ENCODE measurements around the gene RHO.

DNA sequence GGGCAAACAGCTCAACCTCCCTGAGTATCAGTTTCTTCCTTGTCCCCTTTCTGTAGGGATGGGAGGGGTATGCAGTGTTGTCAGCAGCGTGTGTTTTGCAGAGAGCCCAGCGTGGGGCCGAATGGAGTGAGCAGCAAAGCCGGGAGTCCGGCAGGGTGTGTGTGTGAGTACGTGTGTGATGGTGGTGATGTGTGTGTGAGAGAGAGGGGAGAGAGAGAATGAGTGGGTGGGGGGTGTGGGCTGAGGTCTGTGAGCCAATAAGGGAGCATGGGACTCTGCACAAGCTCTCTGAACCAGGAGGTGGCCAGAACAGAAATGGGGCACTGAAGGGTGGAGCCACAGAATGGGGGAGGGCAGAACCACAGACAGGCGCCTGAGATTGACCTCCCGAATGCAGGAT lies 44.6 kb upstream of the RHO start:
- TF ChIP-seq, protein P1, sequence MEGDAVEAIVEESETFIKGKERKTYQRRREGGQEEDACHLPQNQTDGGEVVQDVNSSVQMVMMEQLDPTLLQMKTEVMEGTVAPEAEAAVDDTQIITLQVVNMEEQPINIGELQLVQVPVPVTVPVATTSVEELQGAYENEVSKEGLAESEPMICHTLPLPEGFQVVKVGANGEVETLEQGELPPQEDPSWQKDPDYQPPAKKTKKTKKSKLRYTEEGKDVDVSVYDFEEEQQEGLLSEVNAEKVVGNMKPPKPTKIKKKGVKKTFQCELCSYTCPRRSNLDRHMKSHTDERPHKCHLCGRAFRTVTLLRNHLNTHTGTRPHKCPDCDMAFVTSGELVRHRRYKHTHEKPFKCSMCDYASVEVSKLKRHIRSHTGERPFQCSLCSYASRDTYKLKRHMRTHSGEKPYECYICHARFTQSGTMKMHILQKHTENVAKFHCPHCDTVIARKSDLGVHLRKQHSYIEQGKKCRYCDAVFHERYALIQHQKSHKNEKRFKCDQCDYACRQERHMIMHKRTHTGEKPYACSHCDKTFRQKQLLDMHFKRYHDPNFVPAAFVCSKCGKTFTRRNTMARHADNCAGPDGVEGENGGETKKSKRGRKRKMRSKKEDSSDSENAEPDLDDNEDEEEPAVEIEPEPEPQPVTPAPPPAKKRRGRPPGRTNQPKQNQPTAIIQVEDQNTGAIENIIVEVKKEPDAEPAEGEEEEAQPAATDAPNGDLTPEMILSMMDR (conservative IDR thresholded peaks at IDR 0.05 in 1 of 2, IDR thresholded peaks at IDR 0.05 in 1 of 2; ENCODE audit: extremely low read depth in 1 of 2, insufficient read depth in 1 of 2, low read depth in 1 of 2, low read length in 2 of 2), result no peak
- TF ChIP-seq EZH2 (IDR thresholded peaks at IDR 0.05; ENCODE audit: borderline replicate concordance, low read length), result no peak
